Activated T-helper 1 cell treated with anti-CD3 and anti-CD28 coated beads, Interleukin-2, amount 50 U/mL, for 16 hours (primary cell): ENCODE results near the gene PKNOX2.

Experiments used
- DNase-seq, 2 donors: peaks; one replicate each; pipeline ENCODE4 v3.0.0-alpha.2; 2020; ENCODE audit warnings: low read depth in 1 of 2, low spot score in 1 of 2

Gene PKNOX2

GRCh38 chr11:125351033-125351867, 186.7 kb downstream of the PKNOX2 start:
- no peak for DNase-seq

- no peak for DNase-seq
Observed at GRCh38 chr11:125351868-125352250, 187.3 kb downstream of the PKNOX2 start.

DNA sequence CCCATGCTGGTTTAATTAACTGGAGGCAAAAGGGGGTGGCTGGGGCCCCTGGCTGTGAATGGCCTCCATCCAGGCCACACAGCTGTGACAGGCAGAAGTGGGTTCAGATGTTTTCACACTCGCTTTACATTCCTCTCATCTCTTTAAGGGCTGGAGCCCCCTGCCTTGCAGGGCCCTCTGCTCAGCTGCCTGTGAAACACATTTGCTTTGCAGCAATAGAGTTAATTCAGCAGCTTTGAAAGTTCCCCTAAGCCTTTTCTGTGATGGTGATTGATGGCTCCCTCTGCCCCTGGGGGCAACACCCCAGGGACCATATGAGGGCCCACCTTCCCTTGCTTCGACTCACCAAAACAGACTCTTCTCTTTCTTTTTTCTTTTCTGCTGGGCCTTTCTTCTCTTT, 192.2 kb downstream of the PKNOX2 start:
- DNase-seq: no peak

- no peak for DNase-seq
Observed at GRCh38 chr11:125357551-125357950, 193.0 kb downstream of the PKNOX2 start.

DNA sequence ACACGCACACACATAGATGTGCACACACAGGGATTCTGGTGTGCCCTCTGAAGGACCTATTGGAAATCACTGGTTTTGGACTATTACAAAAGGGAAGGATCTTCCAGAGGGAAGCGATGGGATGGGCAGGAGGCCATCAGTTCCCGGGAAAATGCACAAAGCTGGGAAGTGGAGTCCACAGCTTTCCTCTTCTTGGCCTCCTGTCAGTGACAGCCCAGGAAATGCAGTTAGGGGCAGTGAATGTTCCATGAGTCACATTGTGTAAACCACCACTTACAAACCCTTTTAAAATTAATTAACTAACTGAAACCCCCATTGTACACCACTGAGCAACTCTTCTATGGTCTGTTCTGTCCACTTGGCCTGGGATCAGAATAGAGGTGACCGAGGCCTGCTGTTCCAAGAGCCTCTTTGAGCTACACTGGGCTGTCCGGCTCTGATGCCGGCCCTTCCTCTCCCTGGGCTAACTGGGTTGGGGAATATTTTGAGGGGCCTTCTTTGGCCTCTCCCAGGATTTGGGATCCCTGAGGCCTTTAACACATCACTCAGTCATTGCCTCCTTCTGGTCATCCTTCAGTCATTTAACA, 193.8 kb downstream of the PKNOX2 start:
- no peak for DNase-seq

DNA sequence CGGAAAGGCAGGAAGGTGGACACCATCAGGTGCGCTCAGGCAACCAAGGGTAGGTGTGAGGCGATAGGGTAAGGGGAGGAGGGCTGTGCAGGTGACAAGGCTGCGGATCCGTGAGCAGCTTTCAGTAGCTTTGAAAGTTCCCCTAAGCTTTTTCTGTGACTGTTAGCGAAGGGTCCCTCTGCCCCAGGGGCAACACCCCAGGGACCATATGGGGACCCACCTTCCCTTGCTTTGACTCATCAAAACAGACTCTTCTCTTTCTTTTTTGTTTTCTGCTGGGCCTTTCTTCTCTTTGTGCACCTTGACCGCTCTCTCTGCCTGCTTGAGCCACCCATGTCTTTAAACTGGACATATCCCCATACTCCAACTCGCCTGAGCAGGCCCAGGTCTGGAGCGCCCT, 194.6 kb downstream of the PKNOX2 start:
- no peak for DNase-seq

GRCh38 chr11:125360066-125360465, 195.5 kb downstream of the PKNOX2 start:
- no peak for DNase-seq

DNA sequence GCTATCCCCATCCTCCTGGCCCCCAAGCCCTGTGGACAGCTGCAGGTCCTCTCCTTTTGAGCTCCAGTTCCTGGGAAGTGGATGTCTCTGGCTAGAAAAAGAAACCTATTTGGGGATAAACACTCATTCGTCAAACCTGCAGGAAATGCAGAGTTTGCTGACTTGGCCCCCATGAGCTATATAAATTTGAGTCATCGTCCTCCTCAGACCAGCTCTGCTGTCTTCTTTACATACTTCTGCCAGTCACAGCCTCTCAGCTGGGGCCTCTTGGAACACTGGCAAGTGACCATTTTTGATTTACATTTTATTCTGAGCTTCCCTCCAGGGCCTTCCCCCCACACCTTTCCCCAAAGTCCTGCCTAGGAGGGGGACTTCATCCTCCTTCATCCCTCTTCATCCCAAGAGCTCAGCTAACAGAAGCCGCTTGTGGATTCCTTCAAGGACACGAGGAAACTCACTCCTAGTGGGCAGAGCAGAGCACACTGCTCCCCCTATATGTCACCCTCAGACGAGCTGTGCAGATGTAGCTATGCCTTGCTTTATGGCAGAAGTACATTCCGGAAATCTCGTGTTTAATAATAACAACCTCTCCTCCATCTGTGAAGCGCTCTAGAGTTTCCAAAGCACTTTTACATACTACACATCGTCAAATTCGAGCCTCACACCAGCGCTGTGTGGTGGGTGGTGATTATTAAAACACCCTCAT, 199.7 kb downstream of the PKNOX2 start:
- DNase-seq: no peak

DNA sequence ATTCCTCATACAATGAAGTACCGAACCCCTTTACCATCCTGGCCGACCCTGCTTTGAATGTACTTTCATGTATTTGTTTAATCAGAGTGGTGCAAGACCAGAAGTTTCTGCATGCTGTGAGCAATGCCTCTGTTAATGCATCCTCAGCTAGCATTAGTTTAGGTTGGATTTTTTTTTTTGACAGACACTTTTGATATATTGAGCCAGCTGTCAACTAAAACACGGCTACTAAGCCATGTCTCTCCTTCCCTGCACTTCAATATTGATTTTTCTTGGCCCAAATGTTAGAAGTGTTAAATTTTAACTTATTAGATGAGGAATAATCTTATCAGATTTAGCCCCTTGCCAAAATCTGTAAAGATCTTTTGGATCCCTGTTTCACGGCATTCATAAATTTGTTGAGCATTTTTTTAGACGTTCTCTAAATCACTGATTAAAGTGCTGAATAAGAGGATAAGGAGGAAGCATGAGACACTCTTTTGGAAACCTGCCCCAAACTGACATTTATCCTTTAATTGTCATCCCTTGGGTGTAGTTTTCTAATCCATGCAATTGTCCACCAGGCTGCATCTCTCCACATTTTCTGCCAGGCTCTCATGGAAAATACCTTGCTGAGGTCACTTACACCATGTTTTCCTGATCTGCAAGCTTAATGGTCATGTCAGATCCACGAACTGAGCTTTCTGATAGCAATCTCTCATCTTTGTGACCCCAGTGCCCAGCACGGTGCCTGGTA, 200.8 kb downstream of the PKNOX2 start:
- DNase-seq: no peak

GRCh38 chr11:125367710-125368109, 203.2 kb downstream of the PKNOX2 start:
- no peak for DNase-seq

- no peak for DNase-seq
Observed at GRCh38 chr11:125368757-125369156, 204.2 kb downstream of the PKNOX2 start.

DNA sequence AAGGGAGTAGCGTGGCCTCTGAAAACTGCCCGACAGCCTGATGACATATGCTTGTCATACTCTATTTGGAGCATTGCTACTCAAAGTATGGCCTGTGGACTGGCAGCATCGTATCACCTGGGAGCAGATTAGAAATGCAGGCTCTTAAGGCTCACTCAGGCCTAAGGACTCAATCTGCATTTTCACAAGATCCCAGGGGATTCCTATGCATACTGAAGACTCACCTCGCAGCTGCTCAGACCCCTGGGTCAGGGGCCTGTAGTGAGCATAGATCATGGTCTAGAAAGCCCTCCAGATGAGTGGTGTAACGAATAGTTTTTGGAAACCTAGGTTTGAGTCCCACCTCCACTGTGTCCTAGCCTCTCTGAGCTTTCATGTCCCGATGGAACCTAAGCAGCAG, 205.3 kb downstream of the PKNOX2 start:
- DNase-seq: no peak

DNA sequence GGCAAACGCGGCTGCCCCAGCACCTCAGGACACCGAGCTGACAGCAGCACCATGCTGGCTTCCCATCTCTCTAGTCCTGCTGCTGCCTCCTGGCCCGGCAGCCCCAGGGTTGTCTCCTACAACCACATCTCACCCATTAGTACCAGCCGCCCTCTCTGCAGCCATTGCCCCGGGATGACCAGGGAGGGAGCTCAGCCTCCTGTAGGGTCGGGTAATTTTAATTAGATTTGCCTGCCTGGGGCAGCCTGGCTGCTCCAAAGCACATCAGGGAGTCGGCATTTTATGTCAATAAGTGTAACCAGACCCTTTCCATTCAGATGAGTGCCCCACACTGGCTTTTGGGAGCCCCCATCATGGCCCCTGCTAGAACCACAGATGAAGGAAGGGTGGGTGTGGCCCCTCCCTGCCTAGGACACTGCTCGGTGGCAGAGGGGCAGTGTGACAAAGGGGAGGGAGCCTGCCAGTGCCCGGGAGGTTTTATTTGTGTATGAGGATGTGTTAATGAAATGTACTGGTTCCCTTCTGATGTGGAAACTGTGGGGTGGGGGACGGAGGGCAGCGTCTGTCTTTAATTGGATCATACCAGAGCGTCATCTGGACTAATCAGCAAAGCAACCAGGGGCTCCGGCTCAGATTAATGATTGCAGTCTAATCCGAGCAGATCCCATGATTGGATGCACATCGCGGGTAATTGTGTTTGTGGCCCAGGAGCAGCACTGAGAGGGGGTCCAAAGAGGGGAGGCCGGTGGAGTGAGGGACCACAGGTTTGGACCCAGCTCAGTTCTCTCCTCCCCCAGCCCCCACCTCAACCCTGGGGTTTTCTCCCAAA, 206.2 kb downstream of the PKNOX2 start:
- no peak for DNase-seq

GRCh38 chr11:125371431-125371935, 206.9 kb downstream of the PKNOX2 start:
- DNase-seq: no peak

DNA sequence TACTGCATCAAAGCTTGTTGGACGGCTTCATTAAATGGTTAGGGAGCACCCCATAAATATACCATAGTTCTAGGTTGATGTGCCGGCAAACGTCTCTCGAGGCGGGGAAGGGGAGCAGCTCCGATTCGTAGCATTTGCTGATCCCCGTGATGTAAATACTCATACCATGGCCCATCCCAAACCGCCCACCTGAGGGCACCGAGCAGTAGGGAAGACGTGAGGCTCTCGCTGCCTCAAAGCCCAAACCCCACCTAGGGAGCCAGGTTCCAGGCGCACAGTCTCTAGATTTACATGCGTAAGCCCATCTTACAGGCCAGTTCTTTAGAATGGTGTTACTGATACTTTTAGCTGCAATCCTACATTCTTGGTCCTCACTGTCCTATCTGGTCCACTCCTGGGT, 207.5 kb downstream of the PKNOX2 start:
- no peak for DNase-seq

GRCh38 chr11:125372911-125373310, 208.4 kb downstream of the PKNOX2 start:
- no peak for DNase-seq

GRCh38 chr11:125373426-125374391, 209.2 kb downstream of the PKNOX2 start:
- DNase-seq: no peak

- no peak for DNase-seq
Observed at GRCh38 chr11:125374398-125374797, 209.8 kb downstream of the PKNOX2 start.

DNA sequence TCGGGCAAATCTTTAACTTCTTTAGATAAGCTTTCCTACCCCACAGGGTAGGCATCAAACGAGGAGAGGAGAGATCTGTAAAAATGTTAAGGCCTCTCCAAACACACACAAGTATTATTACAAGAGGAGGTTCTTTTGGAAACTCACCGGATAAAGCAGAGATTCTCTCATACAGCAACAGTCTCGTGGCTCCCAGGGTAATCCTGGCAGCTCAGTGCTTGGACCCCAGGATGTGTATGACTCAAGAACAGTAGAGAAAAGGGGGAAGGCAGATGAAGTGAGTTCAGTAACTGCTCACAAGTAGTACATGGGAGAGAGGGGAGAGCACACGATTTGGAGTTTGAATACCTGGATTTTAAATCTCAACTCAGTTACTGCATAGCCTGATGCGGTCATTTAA, 210.6 kb downstream of the PKNOX2 start:
- DNase-seq: no peak
